Measurements from ENCODE around the gene HOXA6. TPM values are rescaled to one million over a fixed set of nuclear protein-coding genes. Genes with fewer than 3 reads are reported as not detected.
A peak's percentile ranks its signal among the peaks of the same experiment; 100 is the strongest.

Gene HOXA6
- total RNA-seq, 2 donors from 2014 or later, result 20.0 to 21.2 TPM

GRCh38 chr7:27156916-27157701 is 9.5 kb upstream of the HOXA6 start:
- no peak for ATAC-seq
- DNase-seq, result peak; percentile 47
- intact Hi-C loops (cut with DNase I, micrococcal nuclease), result no loop called here

GRCh38 chr7:27156508-27156898 is 8.9 kb upstream of the HOXA6 start, which contains the start of gene HOXA7:
Gene HOXA7 (minus strand): TSS chr7:27156675. CDS start chr7:27156545, 130 bp downstream.
- peak; percentile 76 to 83 for DNase-seq

GRCh38 chr7:27155816-27156507 is 8.4 kb upstream of the HOXA6 start:
- DNase-seq (peak; percentile 74 to 79), ATAC-seq (peak; percentile 30)
- intact Hi-C loops (cut with DNase I, micrococcal nuclease), result no loop called here

More at GRCh38 chr7:27156508-27156898, 8.9 kb upstream of the HOXA6 start, which contains the start of gene HOXA7:
- no peak for ATAC-seq
- intact Hi-C loops (cut with DNase I, micrococcal nuclease), result no loop called here

- intact Hi-C loops (cut with DNase I, micrococcal nuclease), result no loop called here
- ATAC-seq (no peak), DNase-seq (peak; percentile 39 to 63)
These were observed 7.6 kb upstream of the HOXA6 start for GRCh38 chr7:27154901-27155815.

- DNase-seq (peak; percentile 28 to 33), ATAC-seq (no peak)
- intact Hi-C loops (cut with DNase I, micrococcal nuclease), result no loop called here
These were observed 6.8 kb upstream of the HOXA6 start for GRCh38 chr7:27154369-27154768.

- DNase-seq (peak in 1 of 2 donors; percentile 28), ATAC-seq (no peak)
- intact Hi-C loops (cut with DNase I, micrococcal nuclease), result no loop called here
These were observed 6.0 kb upstream of the HOXA6 start for GRCh38 chr7:27153526-27153925.

GRCh38 chr7:27152816-27153442 is 5.4 kb upstream of the HOXA6 start:
- ATAC-seq (no peak), DNase-seq (no peak)
- intact Hi-C loops (cut with DNase I, micrococcal nuclease), result no loop called here

GRCh38 chr7:27151931-27152815 is 4.6 kb upstream of the HOXA6 start, which contains the start of gene HOXA3:
Gene HOXA3 (minus strand): TSS chr7:27152583. CDS start chr7:27110640, 41,943 bp downstream.
- intact Hi-C loops (cut with DNase I, micrococcal nuclease), result no loop called here
- ATAC-seq (peak; percentile 48), DNase-seq (peak; percentile 85 to 87)

GRCh38 chr7:27151341-27151930 is 3.9 kb upstream of the HOXA6 start:
- intact Hi-C loops (cut with DNase I, micrococcal nuclease), result no loop called here
- DNase-seq (peak in 1 of 2 donors; percentile 40), ATAC-seq (no peak)

- ATAC-seq, result peak; percentile 38
- peak; percentile 81 to 85 for DNase-seq
- intact Hi-C loops (cut with DNase I, micrococcal nuclease), result no loop called here
These were observed 3.2 kb upstream of the HOXA6 start for GRCh38 chr7:27150568-27151340.

GRCh38 chr7:27149842-27150567 is 2.4 kb upstream of the HOXA6 start:
- DNase-seq (peak; percentile 46 to 53), ATAC-seq (no peak)
- intact Hi-C loops (cut with DNase I, micrococcal nuclease), result no loop called here

GRCh38 chr7:27148756-27149641 is 1.4 kb upstream of the HOXA6 start:
- peak; percentile 33 for ATAC-seq
- intact Hi-C loops (cut with DNase I, micrococcal nuclease), result no loop called here
- peak; percentile 52 to 61 for DNase-seq

GRCh38 chr7:27148031-27148755 is 619 bp upstream of the HOXA6 start:
- intact Hi-C loops (cut with DNase I, micrococcal nuclease), result no loop called here
- ATAC-seq (peak; percentile 33), DNase-seq (peak; percentile 70 to 81)

GRCh38 chr7:27146491-27147198 is 929 bp downstream of the HOXA6 start:
- ATAC-seq (no peak), DNase-seq (no peak)
- intact Hi-C loops (cut with DNase I, micrococcal nuclease), result no loop called here
